LNCAP (cell line): ENCODE measurements around the gene ABCA1.

Experiments used
- TF ChIP-seq, protein P1 (sequence below): fragments of 450-650 bp; IDR thresholded peaks from 2 replicates; pipeline ENCODE4 v1.5.1; 2017; ENCODE audit warnings: mild to moderate bottlenecking

Gene ABCA1

DNA sequence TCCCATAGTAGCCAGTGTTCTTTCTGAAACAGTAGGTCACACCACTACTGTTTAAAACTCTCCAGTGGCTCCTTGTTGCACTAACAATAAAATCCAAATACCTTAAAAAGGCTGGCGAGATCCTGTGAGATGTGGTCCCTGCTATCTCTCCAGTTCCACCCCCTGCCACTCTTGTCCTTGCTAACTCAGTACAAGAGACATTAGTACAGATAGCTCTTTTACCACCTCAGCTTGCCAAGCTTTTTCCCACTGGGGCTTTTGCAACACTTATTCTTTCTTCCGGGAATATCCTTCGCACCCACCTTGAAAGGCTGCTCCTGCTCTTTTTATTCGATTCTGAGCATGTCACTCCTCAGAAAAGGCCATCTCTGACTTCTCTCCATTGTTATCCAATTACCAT is 149.2 kb downstream of the ABCA1 start:
- TF ChIP-seq, protein P1, sequence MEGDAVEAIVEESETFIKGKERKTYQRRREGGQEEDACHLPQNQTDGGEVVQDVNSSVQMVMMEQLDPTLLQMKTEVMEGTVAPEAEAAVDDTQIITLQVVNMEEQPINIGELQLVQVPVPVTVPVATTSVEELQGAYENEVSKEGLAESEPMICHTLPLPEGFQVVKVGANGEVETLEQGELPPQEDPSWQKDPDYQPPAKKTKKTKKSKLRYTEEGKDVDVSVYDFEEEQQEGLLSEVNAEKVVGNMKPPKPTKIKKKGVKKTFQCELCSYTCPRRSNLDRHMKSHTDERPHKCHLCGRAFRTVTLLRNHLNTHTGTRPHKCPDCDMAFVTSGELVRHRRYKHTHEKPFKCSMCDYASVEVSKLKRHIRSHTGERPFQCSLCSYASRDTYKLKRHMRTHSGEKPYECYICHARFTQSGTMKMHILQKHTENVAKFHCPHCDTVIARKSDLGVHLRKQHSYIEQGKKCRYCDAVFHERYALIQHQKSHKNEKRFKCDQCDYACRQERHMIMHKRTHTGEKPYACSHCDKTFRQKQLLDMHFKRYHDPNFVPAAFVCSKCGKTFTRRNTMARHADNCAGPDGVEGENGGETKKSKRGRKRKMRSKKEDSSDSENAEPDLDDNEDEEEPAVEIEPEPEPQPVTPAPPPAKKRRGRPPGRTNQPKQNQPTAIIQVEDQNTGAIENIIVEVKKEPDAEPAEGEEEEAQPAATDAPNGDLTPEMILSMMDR: no peak

DNA sequence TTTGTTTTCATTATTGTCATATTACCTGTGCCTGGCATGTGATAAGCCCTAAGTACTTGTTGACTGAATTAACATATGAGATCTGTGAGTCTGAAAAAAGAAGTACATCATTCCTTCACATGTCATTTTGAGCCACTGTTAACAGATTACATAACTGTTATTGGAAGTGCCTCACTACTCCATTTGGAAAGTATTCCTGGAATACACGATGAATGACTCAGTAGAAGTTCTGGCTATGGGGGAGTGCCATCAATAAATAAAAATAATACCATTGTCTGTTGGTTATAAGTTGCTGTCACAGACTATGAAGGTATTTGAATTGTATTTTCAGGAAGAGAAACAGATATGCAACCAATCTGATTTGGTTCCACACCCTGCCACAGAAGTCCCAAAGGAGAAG is 151.2 kb downstream of the ABCA1 start:
- TF ChIP-seq, protein P1: no peak

DNA sequence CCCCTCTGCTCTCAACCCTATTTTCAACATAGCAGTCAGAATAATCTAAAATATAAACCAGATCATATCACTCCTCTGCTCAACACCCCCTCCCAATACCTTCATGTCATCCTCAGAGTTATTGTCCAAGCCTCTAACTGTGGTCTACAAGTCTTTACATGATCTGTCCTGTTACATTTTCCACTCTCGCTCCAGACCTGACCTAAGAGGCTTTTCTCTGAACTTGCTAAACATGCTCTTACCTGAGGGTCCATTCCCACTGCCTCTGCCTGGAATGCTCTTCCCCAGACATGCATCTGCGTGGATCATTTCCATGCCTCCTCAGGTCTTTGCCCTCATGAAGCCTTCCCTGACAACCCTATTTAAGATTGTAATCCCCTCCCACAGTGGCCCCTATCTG is 152.0 kb downstream of the ABCA1 start:
- TF ChIP-seq, protein P1: no peak

DNA sequence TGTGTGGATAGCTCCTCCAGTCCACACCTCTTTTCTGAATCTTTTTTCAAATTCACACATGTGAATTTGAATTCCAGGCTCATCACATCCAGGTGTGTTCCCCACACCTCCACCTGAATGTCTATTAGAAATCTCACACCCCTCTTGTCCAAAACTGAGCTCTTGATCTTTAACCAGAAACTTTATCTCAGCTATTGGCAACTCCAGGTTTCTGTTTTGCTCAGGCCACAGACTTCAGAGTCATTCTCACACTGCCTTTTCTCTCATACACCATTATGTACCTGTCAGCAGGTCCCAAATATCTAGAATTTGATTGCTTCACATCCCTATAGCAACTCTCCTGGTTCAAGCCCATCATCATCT is 152.4 kb downstream of the ABCA1 start:
- TF ChIP-seq, protein P1: no peak

DNA sequence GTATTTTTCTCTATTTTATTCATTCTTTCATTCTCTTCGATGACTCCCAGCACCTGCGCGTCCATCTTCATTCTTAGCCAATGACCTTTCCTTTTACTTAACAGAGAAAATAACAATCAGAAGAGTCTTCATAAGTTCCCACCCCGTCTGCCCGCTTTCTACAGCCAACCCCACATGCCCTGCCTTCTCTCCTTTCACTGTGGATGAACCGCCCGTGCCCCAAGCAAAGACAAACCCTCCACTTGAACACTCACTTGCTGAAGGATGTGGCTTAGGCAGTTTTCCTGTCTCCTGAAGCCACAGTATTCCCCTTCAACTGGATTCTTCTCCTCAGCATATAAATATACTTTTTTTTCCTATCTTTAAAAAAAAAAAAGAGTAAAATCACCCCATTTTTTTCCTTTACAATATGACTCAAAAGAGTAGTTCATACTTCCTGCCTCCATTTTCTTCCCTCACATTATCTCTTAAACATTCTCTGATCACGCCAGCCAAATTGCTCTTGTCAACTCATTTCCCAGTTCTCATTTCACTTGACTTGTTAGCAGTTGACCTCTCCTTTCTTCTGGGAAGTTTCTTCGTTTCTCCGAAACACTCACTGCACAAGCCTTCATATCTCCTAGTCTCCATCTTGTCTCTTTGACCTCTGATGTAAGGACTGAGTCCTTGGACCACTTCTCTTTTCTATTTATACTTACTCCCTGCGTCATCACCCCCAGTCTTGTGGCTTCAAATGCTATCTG is 153.0 kb downstream of the ABCA1 start:
- TF ChIP-seq, protein P1: no peak

DNA sequence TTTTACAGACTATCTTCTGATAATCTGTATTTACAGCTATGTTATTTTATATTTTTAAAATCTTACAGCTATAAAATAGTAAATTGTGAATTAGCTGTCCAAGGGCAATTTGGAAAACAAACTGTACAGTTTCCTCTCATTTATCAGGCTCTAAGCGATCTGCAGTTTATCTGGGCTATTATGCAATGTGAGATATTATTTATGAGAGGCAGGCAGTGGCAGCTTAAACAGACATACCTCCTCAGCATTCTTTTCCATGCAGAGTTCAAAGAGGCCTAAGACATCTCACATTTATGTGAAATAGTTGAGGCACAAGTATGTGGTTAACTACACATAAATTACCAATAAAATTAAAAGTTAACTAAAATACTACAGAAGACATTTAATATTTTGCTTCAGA is 153.8 kb downstream of the ABCA1 start:
- TF ChIP-seq, protein P1: no peak

DNA sequence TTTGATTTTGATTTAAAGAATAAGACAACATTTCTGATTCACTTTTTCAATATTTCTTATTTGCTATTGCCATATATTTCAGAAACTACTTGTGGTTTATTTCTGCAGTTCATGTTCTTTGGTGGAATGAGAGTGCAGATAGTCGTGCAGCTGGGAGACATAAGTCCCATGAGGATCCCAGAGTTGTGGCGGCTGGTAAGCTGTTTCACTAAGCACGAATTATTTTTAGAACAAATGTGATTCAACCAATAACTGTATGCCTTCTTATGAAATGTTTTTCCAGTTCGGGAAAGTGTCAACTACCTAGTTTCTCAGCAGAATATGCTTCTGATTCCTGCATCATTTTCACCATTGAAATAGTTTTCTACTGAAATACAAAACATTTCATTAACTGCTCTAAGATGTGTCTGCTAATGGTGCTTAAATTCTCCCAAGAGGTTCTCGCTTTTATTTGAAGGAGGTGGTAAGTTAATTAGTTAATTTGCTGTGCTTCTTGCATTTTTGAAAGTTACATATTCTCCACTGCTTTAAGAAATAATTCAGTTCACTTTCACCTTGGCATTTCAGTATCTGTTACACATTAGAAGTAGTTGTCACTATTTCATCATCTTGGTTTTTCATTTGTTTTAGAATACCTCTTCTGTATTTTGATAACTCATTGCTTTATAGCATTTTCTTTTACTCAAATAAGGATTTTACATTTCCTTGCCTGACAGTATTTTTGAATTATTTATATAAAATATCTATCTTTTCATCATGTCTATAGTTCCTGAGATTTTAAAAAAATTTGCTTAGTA is 155.0 kb downstream of the ABCA1 start:
- TF ChIP-seq, protein P1: no peak
